ENCODE results near the gene OR4L1.

Gene OR4L1

GRCh38 chr14:20059745-20060144, at the start of gene OR4L1:
Gene OR4L1, plus strand, starts transcription at chr14:20060045. Its CDS starts 0 bp downstream, at chr14:20060045.
- H3K9me3 Mint-ChIP-seq, result peaks cover 73% of the 10 kb centered on the region
- H3K36me3 Mint-ChIP-seq (ENCODE audit: low read depth), result no peaks in the 10 kb centered on the region
- H3K27ac Mint-ChIP-seq, result no peak within 1 kb of the TSS
- no peaks in the 10 kb centered on the region for H3K4me1 Mint-ChIP-seq
- no peak for DNase-seq
- TF ChIP-seq CTCF (IDR thresholded peaks at IDR 0.05), result no peak
- peaks cover 3% of the 10 kb centered on the region for H3K27me3 Mint-ChIP-seq (ENCODE audit: low read depth, poor library complexity)
- H3K4me3 Mint-ChIP-seq, result no peak within 1 kb of the TSS

GRCh38 chr14:20019257-20019865, 40.5 kb upstream of the OR4L1 start, which contains the start of gene OR4K14:
Gene OR4K14, minus strand, starts transcription at chr14:20019307. Its CDS starts 4,114 bp downstream, at chr14:20015193.
- H3K27me3 Mint-ChIP-seq (ENCODE audit: low read depth, poor library complexity), result no peaks in the 10 kb centered on the region
- no peak within 1 kb of the TSS for H3K4me3 Mint-ChIP-seq
- no peaks in the 10 kb centered on the region for H3K4me1 Mint-ChIP-seq
- peaks cover 75% of the 10 kb centered on the region for H3K9me3 Mint-ChIP-seq
- TF ChIP-seq CTCF (IDR thresholded peaks at IDR 0.05), result no peak
- H3K36me3 Mint-ChIP-seq (ENCODE audit: low read depth), result no peaks in the 10 kb centered on the region
- DNase-seq, result no peak
- H3K27ac Mint-ChIP-seq, result no peak within 1 kb of the TSS

GRCh38 chr14:20031058-20031457, 28.8 kb upstream of the OR4L1 start:
- H3K4me3 Mint-ChIP-seq, result no peak overlapping the region
- DNase-seq, result no peak
- no peak for TF ChIP-seq CTCF (IDR thresholded peaks at IDR 0.05)
- no peak overlapping the region for H3K27ac Mint-ChIP-seq
- H3K27me3 Mint-ChIP-seq (ENCODE audit: low read depth, poor library complexity), result no peaks in the 10 kb centered on the region
- H3K4me1 Mint-ChIP-seq, result no peaks in the 10 kb centered on the region
- H3K9me3 Mint-ChIP-seq, result peaks cover 82% of the 10 kb centered on the region
- no peaks in the 10 kb centered on the region for H3K36me3 Mint-ChIP-seq (ENCODE audit: low read depth)

GRCh38 chr14:20035449-20035848, 24.4 kb upstream of the OR4L1 start:
- no peak overlapping the region for H3K27ac Mint-ChIP-seq
- TF ChIP-seq CTCF (IDR thresholded peaks at IDR 0.05), result no peak
- H3K4me1 Mint-ChIP-seq, result no peaks in the 10 kb centered on the region
- H3K4me3 Mint-ChIP-seq, result no peak overlapping the region
- H3K27me3 Mint-ChIP-seq (ENCODE audit: low read depth, poor library complexity), result no peaks in the 10 kb centered on the region
- H3K36me3 Mint-ChIP-seq (ENCODE audit: low read depth), result no peaks in the 10 kb centered on the region
- H3K9me3 Mint-ChIP-seq, result peaks cover 68% of the 10 kb centered on the region
- no peak for DNase-seq

- Mint-ChIP-seq H3K36me3 (ENCODE audit: low read depth) (no peaks in the 10 kb centered on the region), H3K27ac (no peak within 1 kb of the TSS), H3K27me3 (ENCODE audit: low read depth, poor library complexity) (no peaks in the 10 kb centered on the region), H3K9me3 (peaks cover 67% of the 10 kb centered on the region), H3K4me3 (no peak within 1 kb of the TSS), H3K4me1 (no peaks in the 10 kb centered on the region)
- no peak for DNase-seq
- TF ChIP-seq CTCF (IDR thresholded peaks at IDR 0.05), result no peak
Measured at GRCh38 chr14:20035938-20036337, 23.9 kb upstream of the OR4L1 start, which contains the start of gene OR4K13. Gene OR4K13, minus strand, starts transcription at chr14:20036038. Its CDS starts 1,280 bp downstream, at chr14:20034758.

- H3K36me3 Mint-ChIP-seq (ENCODE audit: low read depth), result no peaks in the 10 kb centered on the region
- H3K4me3 Mint-ChIP-seq, result no peak overlapping the region
- TF ChIP-seq CTCF (IDR thresholded peaks at IDR 0.05), result no peak
- H3K27me3 Mint-ChIP-seq (ENCODE audit: low read depth, poor library complexity), result no peaks in the 10 kb centered on the region
- no peak for DNase-seq
- peaks cover 81% of the 10 kb centered on the region for H3K9me3 Mint-ChIP-seq
- H3K4me1 Mint-ChIP-seq, result no peaks in the 10 kb centered on the region
- no peak overlapping the region for H3K27ac Mint-ChIP-seq
Measured at GRCh38 chr14:20044243-20044642, 15.6 kb upstream of the OR4L1 start.
